Kidney (tissue), 14 donors: ENCODE measurements around the gene RGL1. TPM values are rescaled to one million over a fixed set of nuclear protein-coding genes. Genes with fewer than 3 reads are reported as not detected.

Source experiments
- DNase-seq, 5 donors: peaks; one replicate each; pipeline ENCODE4 v3.0.0-alpha.2; 2013 to 2020
- FAIRE-seq: peaks from 2 replicates; lab custom pipeline; 2012; peaks lifted over from hg19 to GRCh38; lab: Jason Lieb, UNC
- H3K27ac ChIP-seq, 2 donors: one replicate each; pipeline ENCODE4 v1.7.0; 2013; ENCODE audit warnings: low read depth in 2 of 2, low read length in 2 of 2, inconsistent platforms in 1 of 2
- H3K27me3 ChIP-seq: one replicate; pipeline ENCODE4 v1.7.1; 2013; ENCODE audit warnings: low read length, inconsistent platforms; ENCODE audit not compliant: control insufficient read depth, insufficient read depth
- H3K36me3 ChIP-seq, 3 donors: one replicate each; pipeline versions ENCODE4 v1.7.0 to v1.7.1; 2013; ENCODE audit warnings: low read length in 3 of 3, control low read depth in 1 of 3, inconsistent platforms in 1 of 3; ENCODE audit not compliant: insufficient read depth in 3 of 3, control insufficient read depth in 2 of 3
- H3K4me1 ChIP-seq, 3 donors: one replicate each; pipeline versions ENCODE4 v1.7.0 to v1.7.1; 2013; ENCODE audit warnings: low read length in 3 of 3, inconsistent platforms in 1 of 3, low read depth in 1 of 3; ENCODE audit not compliant: control insufficient read depth in 2 of 3, insufficient read depth in 2 of 3
- H3K4me3 ChIP-seq, 3 donors: one replicate each; pipeline versions ENCODE4 v1.7.0 to v1.8.1; 2013; ENCODE audit warnings: low read length in 3 of 3, control low read depth in 1 of 3, inconsistent platforms in 1 of 3
- H3K9ac ChIP-seq, 3 donors: one replicate each; pipeline versions ENCODE4 v1.7.0 to v1.7.1; 2013; ENCODE audit warnings: low read length in 3 of 3, control low read depth in 1 of 3, inconsistent platforms in 1 of 3
- H3K9me3 ChIP-seq, 3 donors: one replicate each; pipeline versions ENCODE4 v1.7.0 to v1.7.1; 2013; ENCODE audit warnings: low read length in 3 of 3, control low read depth in 1 of 3, inconsistent platforms in 1 of 3; ENCODE audit not compliant: control insufficient read depth in 2 of 3, insufficient read depth in 1 of 3
- CTCF ChIP-seq: IDR thresholded peaks from 3 replicates; pipeline ENCODE4 v1.5.1; 2012; ENCODE audit warnings: mild to moderate bottlenecking, moderate library complexity, borderline replicate concordance; ENCODE audit not compliant: insufficient read depth; ENCODE audit errors: extremely low read depth
- intact Hi-C: fragments of 100-400 bp; cut with DNase I; formaldehyde crosslinking; loops from one replicate; pipeline ENCODE4 v1.11.1; 2022
- polyA plus RNA-seq: library from polyadenylated mRNA; stranded (reverse); fragments of 350-450 nt; fragmentation: Illumina TruSeq; extraction: RNeasy Lipid Tissue Mini Kit (QIAGEN cat#74804); gene quantifications from one replicate; pipeline ENCODE4 v1.2.3, GENCODE V29; 2014; ENCODE audit warnings: low read depth, low replicate concordance; ENCODE audit not compliant: insufficient read depth
- total RNA-seq: library from RNA; stranded (reverse); fragmentation: NEBNext Ultra II Directional; extraction: Animal tissue kit (Norgen Biotek cat#: 25700); gene quantifications from one replicate; pipeline ENCODE4 v1.2.1, GENCODE V29; 2021
- donor health status: control.
- donor health status: control.
- donor health status: control.
- donor health status: control.
- donor health status: control.
- donor health status: DM: yes; HTN: yes; CAD: no.
- donor health status: Normal renal cell carcinoma (clear cell type).

Gene RGL1
- total and polyA plus RNA-seq, 2 donors from 2014 or later, result 17.3 to 30.7 TPM

GRCh38 chr1:183970516-183971300, 165.8 kb downstream of the RGL1 start:
- Histone ChIP-seq H3K27me3 (no peaks in the 10 kb centered on the region), H3K27ac (no peak overlapping the region), H3K36me3 (no peaks in the 10 kb centered on the region), H3K4me3 (no peak overlapping the region), H3K9ac (no peak overlapping the region), H3K9me3 (no peaks in the 10 kb centered on the region), H3K4me1 (no peaks in the 10 kb centered on the region)
- FAIRE-seq, result no peak
- no peak for TF ChIP-seq CTCF
- no peak for DNase-seq
- intact Hi-C loops, result no loop called here

GRCh38 chr1:183975651-183976050, 170.7 kb downstream of the RGL1 start:
- TF ChIP-seq CTCF, result no peak
- H3K27me3 ChIP-seq, result no peaks in the 10 kb centered on the region
- FAIRE-seq, result no peak
- H3K27ac ChIP-seq, result no peak overlapping the region
- H3K9ac ChIP-seq, result no peak overlapping the region
- H3K4me3 ChIP-seq, result no peak overlapping the region
- DNase-seq, result no peak
- no peaks in the 10 kb centered on the region for H3K36me3 ChIP-seq
- H3K4me1 ChIP-seq, result no peaks in the 10 kb centered on the region
- no peaks in the 10 kb centered on the region for H3K9me3 ChIP-seq
- intact Hi-C loops, result no loop called here

- TF ChIP-seq CTCF, result no peak
- Histone ChIP-seq H3K4me3 (no peak overlapping the region), H3K4me1 (no peaks in the 10 kb centered on the region), H3K27ac (no peak overlapping the region), H3K36me3 (no peaks in the 10 kb centered on the region), H3K9ac (no peak overlapping the region), H3K9me3 (no peaks in the 10 kb centered on the region), H3K27me3 (no peaks in the 10 kb centered on the region)
- FAIRE-seq (no peak), DNase-seq (no peak)
- intact Hi-C loops, result no loop called here
Observed at GRCh38 chr1:183977717-183978116, 172.8 kb downstream of the RGL1 start.

Other genes with a start within 250 kb of the RGL1 start
- 16.7 TPM for gene NCF2, start 214.7 kb upstream of the RGL1 start, total RNA-seq
- 2.5 TPM for gene NCF2, start 214.7 kb upstream of the RGL1 start, polyA plus RNA-seq
- 107 TPM for gene ARPC5, start 169.3 kb upstream of the RGL1 start, total RNA-seq
- gene ARPC5, start 169.3 kb upstream of the RGL1 start, polyA plus RNA-seq, result 75.9 TPM
- not detected for gene APOBEC4, start 151.8 kb upstream of the RGL1 start, total RNA-seq
- gene APOBEC4, start 151.8 kb upstream of the RGL1 start, polyA plus RNA-seq, result not detected
- gene COLGALT2, start 232.6 kb downstream of the RGL1 start, total RNA-seq, result 0.91 TPM
- gene COLGALT2, start 232.6 kb downstream of the RGL1 start, polyA plus RNA-seq, result 1.8 TPM
- 25.6 TPM for gene TSEN15, start 246.6 kb downstream of the RGL1 start, total RNA-seq
- 24.7 TPM for gene TSEN15, start 246.6 kb downstream of the RGL1 start, polyA plus RNA-seq